HepG2 (cell line): ENCODE data around the gene ERMARD. TPM values are rescaled to one million over a fixed set of nuclear protein-coding genes. Genes with fewer than 3 reads are reported as not detected.

Experiments used
- AGO1 ChIP-seq: fragments of 200-400 bp; formaldehyde crosslinking; IDR thresholded peaks from 2 replicates; pipeline ENCODE4 v1.6.1; 2017; ENCODE audit warnings: mild to moderate bottlenecking, low read depth, low read length, moderate library complexity; ENCODE audit not compliant: poor library complexity, severe bottlenecking
- ATRX ChIP-seq: sonication (generic); formaldehyde crosslinking; IDR thresholded peaks from 2 replicates; pipeline ENCODE4 v1.4.0; 2020; ENCODE audit warnings: missing genetic modification reagents, borderline replicate concordance
- BATF2 ChIP-seq: sonication (generic); formaldehyde crosslinking; IDR thresholded peaks from 2 replicates; pipeline ENCODE4 v1.8.0; 2022; ENCODE audit warnings: mild to moderate bottlenecking, missing genetic modification reagents, moderate library complexity
- BCL3 ChIP-seq: sonication (generic); formaldehyde crosslinking; IDR thresholded peaks from 2 replicates; pipeline ENCODE4 v1.5.1; 2020; ENCODE audit warnings: mild to moderate bottlenecking, missing genetic modification reagents, moderate library complexity
- FOSL1 ChIP-seq: sonication (generic); formaldehyde crosslinking; IDR thresholded peaks from 2 replicates; pipeline ENCODE4 v1.9.0; 2021; ENCODE audit warnings: missing genetic modification reagents, borderline replicate concordance
- FOXA3 ChIP-seq: IDR thresholded peaks from 2 replicates; pipeline ENCODE4 v1.6.1; 2016; ENCODE audit warnings: missing genetic modification reagents, missing compliant biosample characterization
- GZF1 ChIP-seq: sonication (generic); formaldehyde crosslinking; IDR thresholded peaks from 2 replicates; pipeline ENCODE4 v1.5.1; 2020; ENCODE audit warnings: mild to moderate bottlenecking, missing genetic modification reagents
- HNRNPL ChIP-seq: fragments of 200-400 bp; formaldehyde crosslinking; IDR thresholded peaks from 2 replicates; pipeline ENCODE4 v1.6.1; 2017; ENCODE audit warnings: mild to moderate bottlenecking, low read depth, low read length
- ISL2 ChIP-seq: sonication (generic); formaldehyde crosslinking; IDR thresholded peaks from 2 replicates; pipeline ENCODE4 v1.5.0; 2020; ENCODE audit warnings: missing genetic modification reagents
- JARID2 ChIP-seq: sonication (generic); formaldehyde crosslinking; IDR thresholded peaks from 2 replicates; pipeline ENCODE4 v1.8.1; 2023; ENCODE audit warnings: missing genetic modification reagents, inconsistent platforms; ENCODE audit not compliant: insufficient replicate concordance
- JUNB ChIP-seq: sonication (generic); formaldehyde crosslinking; IDR thresholded peaks from 2 replicates; pipeline ENCODE4 v1.8.0; 2022; ENCODE audit warnings: missing genetic modification reagents, mild to moderate bottlenecking, borderline replicate concordance
- KDM2A ChIP-seq: sonication (generic); formaldehyde crosslinking; IDR thresholded peaks from 2 replicates; pipeline ENCODE4 v1.4.0; 2020; ENCODE audit warnings: low read depth, missing genetic modification reagents, borderline replicate concordance
- NCOA2 ChIP-seq: sonication (generic); formaldehyde crosslinking; IDR thresholded peaks from 2 replicates; pipeline ENCODE4 v1.8.0; 2022; ENCODE audit warnings: inconsistent platforms
- RFXANK ChIP-seq: IDR thresholded peaks from 2 replicates; pipeline ENCODE4 v1.6.1; 2016
- TFDP2 ChIP-seq: sonication (generic); formaldehyde crosslinking; IDR thresholded peaks from 2 replicates; pipeline ENCODE4 v1.4.0; 2020; ENCODE audit warnings: missing genetic modification reagents
- THAP11 ChIP-seq: IDR thresholded peaks from 2 replicates; pipeline ENCODE4 v1.6.1; 2016; ENCODE audit warnings: missing biosample characterization, missing genetic modification reagents
- XRCC5 ChIP-seq: fragments of 200-400 bp; formaldehyde crosslinking; optimal IDR thresholded peaks from 2 replicates; pipeline ENCODE3; 2017; ENCODE audit warnings: mild to moderate bottlenecking, low read length
- ZBTB21 ChIP-seq: sonication (generic); formaldehyde crosslinking; IDR thresholded peaks from 2 replicates; pipeline ENCODE4 v1.4.0; 2020; ENCODE audit warnings: missing genetic modification reagents
- ZBTB39 ChIP-seq: sonication (generic); formaldehyde crosslinking; IDR thresholded peaks from 2 replicates; pipeline ENCODE4 v1.5.0; 2020; ENCODE audit warnings: missing genetic modification reagents
- ZBTB7A ChIP-seq: sonication (generic); formaldehyde crosslinking; IDR thresholded peaks from 2 replicates; pipeline ENCODE4 v1.8.0; 2022; ENCODE audit warnings: mild to moderate bottlenecking, missing genetic modification reagents
- ZNF432 ChIP-seq: sonication (generic); formaldehyde crosslinking; IDR thresholded peaks from 2 replicates; pipeline ENCODE4 v1.5.0; 2020; ENCODE audit warnings: missing genetic modification reagents, mild to moderate bottlenecking, borderline replicate concordance
- ZSCAN5A ChIP-seq: sonication (generic); formaldehyde crosslinking; IDR thresholded peaks from 2 replicates; pipeline ENCODE4 v1.8.0; 2022; ENCODE audit warnings: mild to moderate bottlenecking, missing genetic modification reagents, borderline replicate concordance
- polyA plus RNA-seq, 8 experiments: library from polyadenylated mRNA; depleted of rRNA in 3 of 8; stranded (reverse) in 7 of 8; unstranded in 1 of 8; fragments of >200 nt; fragmentation: Illumina TruSeq in 4 of 8; extraction: Trizol in 4 of 8; gene quantifications; 2 replicates each; pipeline versions ENCODE4 v1.2.1 to v1.2.3, GENCODE V29; 2011 to 2016; ENCODE audit warnings: low read depth in 4 of 8, missing spikeins in 1 of 8, mixed read lengths in 1 of 8; ENCODE audit not compliant: insufficient read depth in 1 of 8
- total RNA-seq, 5 experiments: library from RNA; depleted of rRNA; stranded (reverse); fragments of >200 nt; fragmentation: Illumina TruSeq; extraction: Trizol; gene quantifications; 2 replicates each; pipeline ENCODE4 v1.2.3, GENCODE V29; 2016; ENCODE audit warnings: low read depth in 1 of 5
- TF ChIP-seq, protein P1 (sequence below): sonication (generic); formaldehyde crosslinking; IDR thresholded peaks from 2 replicates; pipeline ENCODE4 v1.4.0; 2020; ENCODE audit warnings: missing genetic modification reagents

The ERMARD gene
- total and polyA plus RNA-seq, 2 of the 13 experiments (the other 11 are each of a cell fraction or from before 2014, with no cell fraction given) = 8.8 to 10.7 TPM

DNA sequence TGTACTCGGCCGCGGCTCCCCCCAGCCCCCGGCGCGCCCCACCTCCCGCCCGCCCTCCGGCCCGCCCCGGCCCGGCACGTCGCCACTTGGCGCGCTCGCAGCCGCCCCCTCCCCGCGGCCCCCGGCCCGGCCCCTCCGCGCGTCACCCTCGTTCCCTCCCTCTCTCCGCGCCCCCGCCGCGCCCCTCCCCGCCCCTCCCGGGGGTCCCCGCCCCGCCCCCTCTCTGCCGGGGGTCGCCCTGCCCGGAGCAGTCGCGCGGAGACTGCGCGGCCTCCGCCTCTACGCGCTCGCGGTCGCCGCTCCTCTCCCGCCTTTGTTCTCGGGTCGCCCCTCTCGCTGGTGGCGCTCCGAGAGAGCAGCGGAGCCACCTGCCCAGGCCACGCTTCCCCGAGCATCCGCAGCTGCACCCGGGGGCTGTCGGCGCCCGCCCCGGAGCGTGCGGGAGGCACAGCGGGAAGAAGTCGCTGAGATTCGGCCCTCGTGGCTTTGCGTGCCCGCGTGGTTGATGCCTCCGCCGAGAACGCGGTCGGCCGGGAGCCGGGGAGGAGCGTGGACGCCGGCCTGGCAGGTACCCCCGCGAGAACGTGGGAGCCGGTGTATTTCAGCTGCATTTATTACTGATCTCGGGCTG lies 26.8 kb upstream of the ERMARD start, which contains the start of gene PHF10 (continued):
- peak; percentile 83; the same call in 1 of the 2 replicates for TF ChIP-seq ZBTB39 (CRISPR knock-in tag)
- TF ChIP-seq KDM2A (CRISPR knock-in tag) = peak; percentile 89
- TF ChIP-seq FOXA3 (CRISPR knock-in tag) = no peak
- no peak for TF ChIP-seq ZBTB21
- TF ChIP-seq HNRNPL = peak; percentile 21; the same call in 1 of the 2 replicates
- TF ChIP-seq ATRX (CRISPR knock-in tag) = 0 out of 2 replicates have a peak, but pooled peaks have one; percentile 49
- peak; percentile 17 for TF ChIP-seq XRCC5
- no peak; the same call in 1 of the 2 replicates for TF ChIP-seq NCOA2 (CRISPR knock-in tag)
- TF ChIP-seq JUNB (CRISPR knock-in tag) = peak; percentile 88
- peak; percentile 87 for TF ChIP-seq TFDP2 (CRISPR knock-in tag)
- TF ChIP-seq FOSL1 = no peak
- peak; percentile 98 for TF ChIP-seq ZBTB7A
- no peak for TF ChIP-seq THAP11 (CRISPR knock-in tag)
- TF ChIP-seq ZSCAN5A = 0 out of 2 replicates have a peak, but pooled peaks have one; percentile 55
- TF ChIP-seq ISL2 = no peak
- TF ChIP-seq, protein P1, sequence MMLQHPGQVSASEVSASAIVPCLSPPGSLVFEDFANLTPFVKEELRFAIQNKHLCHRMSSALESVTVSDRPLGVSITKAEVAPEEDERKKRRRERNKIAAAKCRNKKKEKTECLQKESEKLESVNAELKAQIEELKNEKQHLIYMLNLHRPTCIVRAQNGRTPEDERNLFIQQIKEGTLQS (CRISPR knock-in tag) = peak; percentile 35
- no peak for TF ChIP-seq RFXANK (CRISPR knock-in tag)
- peak; percentile 67 for TF ChIP-seq AGO1
- peak; percentile 98 for TF ChIP-seq BATF2 (CRISPR knock-in tag)
- TF ChIP-seq ZNF432 (CRISPR knock-in tag) = no peak
- peak; percentile 88 for TF ChIP-seq GZF1
- peak; percentile 41 for TF ChIP-seq JARID2
- no peak; the same call in 1 of the 2 replicates for TF ChIP-seq BCL3 (CRISPR knock-in tag)
